IPS DF 6.9 (cell line): Measurements from ENCODE around the gene POLE.
A peak's percentile ranks its signal among the peaks of the same experiment; 100 is the strongest.
"Not testable (repeated sequence)": the region's sequence is repeated elsewhere in the genome, so short reads cannot be mapped to it uniquely, and the experiment has no call there.

Experiments used
- DNase-seq: peaks from one replicate; pipeline ENCODE4 v3.0.0-alpha.2; 2013; ENCODE audit warnings: low read depth, low spot score
- H3K27ac ChIP-seq: one replicate; pipeline ENCODE4 v1.5.1; 2013; ENCODE audit warnings: low read length, control low read depth
- H3K27me3 ChIP-seq: 2 replicates; pipeline ENCODE4 v1.6.1; 2013; ENCODE audit warnings: mild to moderate bottlenecking, low read length; ENCODE audit not compliant: control insufficient read depth, insufficient read depth
- H3K36me3 ChIP-seq: 2 replicates; pipeline ENCODE4 v1.6.1; 2013; ENCODE audit warnings: low read length; ENCODE audit not compliant: control insufficient read depth, insufficient read depth
- H3K4me1 ChIP-seq: 2 replicates; pipeline ENCODE4 v1.6.1; 2013; ENCODE audit warnings: low read length; ENCODE audit not compliant: control insufficient read depth, insufficient read depth
- H3K4me3 ChIP-seq: 2 replicates; pipeline ENCODE4 v1.5.1; 2013; ENCODE audit warnings: mild to moderate bottlenecking, low read length
- H3K9me3 ChIP-seq: 2 replicates; pipeline ENCODE4 v1.6.1; 2013; ENCODE audit warnings: low read length, inconsistent platforms; ENCODE audit not compliant: control insufficient read depth, insufficient read depth
- WGBS: extraction: QIAGEN DNeasy Blood & Tissue Kit; methylation state at CpG from one replicate; pipeline ENCODE4 v1.1.7; 2013; ENCODE audit warnings: mixed read lengths, missing lambda C conversion rate; ENCODE audit not compliant: insufficient read length, insufficient coverage; 5-methylcytosine and 5-hydroxymethylcytosine counted together

Gene POLE

DNA sequence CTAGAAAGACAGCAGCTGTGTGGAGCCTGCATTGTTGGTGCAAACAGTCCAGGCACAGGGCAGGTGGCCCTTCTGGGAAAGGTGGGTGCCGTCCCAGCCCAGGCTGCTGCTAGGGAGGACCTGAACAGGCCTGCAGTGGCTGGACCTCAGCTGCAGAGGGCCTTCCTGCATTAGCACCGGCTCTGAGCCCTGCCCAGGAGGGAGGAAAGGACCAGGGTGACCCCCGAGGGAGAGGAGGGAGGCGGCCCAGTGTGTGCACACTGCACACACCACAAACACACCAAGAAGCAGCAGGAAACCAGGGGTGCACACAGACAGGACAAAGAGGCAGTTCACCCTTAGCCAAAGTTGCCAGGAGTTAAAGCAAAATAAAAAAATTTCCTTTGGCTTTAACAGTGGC, 15.5 kb upstream of the POLE start:
- Histone ChIP-seq H3K27me3 (no peaks in the 10 kb centered on the region), H3K36me3 (peaks cover 4% of the 10 kb centered on the region), H3K9me3 (no peaks in the 10 kb centered on the region), H3K27ac (no peak overlapping the region), H3K4me1 (no peaks in the 10 kb centered on the region; the same call in 1 of the 2 replicates), H3K4me3 (no peak overlapping the region)
- DNase-seq, result no peak
- no CpG with 5 or more reads among the region's 4 CpGs for WGBS

DNA sequence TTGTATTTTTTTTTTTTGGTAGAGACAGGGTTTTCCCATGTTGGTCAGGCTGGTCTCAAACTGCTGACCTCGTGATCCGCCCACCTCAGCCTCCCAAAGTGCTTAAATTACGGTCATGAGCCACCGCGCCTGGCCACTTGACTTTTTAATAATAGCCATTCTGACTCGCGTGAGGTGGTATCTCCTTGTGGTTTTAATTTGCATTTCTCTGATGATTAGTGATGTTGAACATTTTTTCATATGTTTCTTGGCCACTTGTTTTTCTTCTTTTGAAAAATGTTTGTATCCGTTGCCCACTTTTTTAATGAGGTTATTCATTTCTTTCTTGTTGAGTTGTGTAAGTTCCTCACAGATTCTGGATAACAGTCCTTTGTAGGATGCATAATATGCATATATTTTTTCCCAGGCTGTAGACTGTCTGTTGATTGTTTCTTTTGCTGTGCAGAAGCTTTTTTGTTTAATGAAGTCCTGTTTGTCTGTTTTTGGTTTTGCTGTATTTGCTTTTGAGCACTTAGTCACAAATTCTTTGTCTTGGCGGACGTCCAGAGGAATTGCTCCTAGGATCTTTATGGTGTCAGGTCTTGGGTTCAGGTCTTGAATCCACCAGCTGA, 13.2 kb upstream of the POLE start:
- H3K27me3 ChIP-seq, result no peaks in the 10 kb centered on the region
- no peaks in the 10 kb centered on the region for H3K9me3 ChIP-seq
- H3K36me3 ChIP-seq, result peaks cover 7% of the 10 kb centered on the region
- H3K27ac ChIP-seq, result no peak overlapping the region
- no CpG with 5 or more reads among the region's 10 CpGs for WGBS
- DNase-seq, result no peak
- no peak overlapping the region for H3K4me3 ChIP-seq
- H3K4me1 ChIP-seq, result no peaks in the 10 kb centered on the region; the same call in 1 of the 2 replicates

DNA sequence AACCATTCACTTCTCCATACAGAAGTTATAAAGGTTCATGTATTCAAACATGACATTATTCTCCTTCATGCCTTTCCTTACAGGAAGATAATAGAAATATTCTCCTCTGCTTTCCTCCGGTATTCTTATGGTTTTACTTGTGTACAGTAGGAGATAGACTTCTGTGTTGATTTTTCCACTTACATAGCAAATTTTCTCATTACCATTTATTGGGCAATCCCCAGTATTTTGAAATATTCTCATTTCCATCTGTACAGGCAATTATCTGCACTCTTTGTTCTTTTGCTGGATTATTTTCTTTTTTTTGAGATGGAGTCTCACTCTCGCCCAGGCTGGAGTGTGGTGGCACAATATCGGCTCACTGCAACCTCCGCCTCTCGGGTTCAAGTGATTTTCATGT, 11.2 kb upstream of the POLE start:
- WGBS, result no CpG with 5 or more reads among the region's 5 CpGs
- DNase-seq, result no peak
- Histone ChIP-seq H3K36me3 (peaks cover 8% of the 10 kb centered on the region), H3K27me3 (no peaks in the 10 kb centered on the region), H3K9me3 (no peaks in the 10 kb centered on the region), H3K27ac (no peak overlapping the region), H3K4me1 (no peaks in the 10 kb centered on the region; the same call in 1 of the 2 replicates), H3K4me3 (no peak overlapping the region)

DNA sequence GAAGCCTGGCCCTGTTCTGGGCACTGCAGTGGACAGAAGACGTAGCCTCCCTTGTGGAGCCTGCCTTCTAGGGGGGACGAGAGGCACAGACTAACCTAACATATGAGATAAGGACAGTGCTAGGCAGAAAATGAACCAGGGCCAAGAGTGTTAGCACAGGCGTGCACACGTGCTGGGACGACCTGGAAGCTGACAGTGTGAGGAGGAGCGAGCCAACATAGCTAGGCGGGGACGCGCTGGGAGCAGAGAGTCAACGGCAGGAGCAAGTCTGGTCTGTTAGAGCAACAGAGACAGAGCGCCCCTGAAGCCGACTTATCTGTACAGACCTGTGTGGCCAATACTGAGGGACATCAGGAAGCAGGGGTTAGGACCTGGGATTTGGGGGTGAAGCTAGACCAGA, 8.3 kb upstream of the POLE start:
- Histone ChIP-seq H3K4me1 (no peaks in the 10 kb centered on the region), H3K36me3 (peaks cover 4% of the 10 kb centered on the region; the same call in 1 of the 2 replicates), H3K4me3 (no peak overlapping the region), H3K27ac (no peak overlapping the region), H3K9me3 (no peaks in the 10 kb centered on the region), H3K27me3 (no peaks in the 10 kb centered on the region)
- whole genome bisulfite sequencing, result no CpG with 5 or more reads among the region's 12 CpGs
- no peak for DNase-seq

DNA sequence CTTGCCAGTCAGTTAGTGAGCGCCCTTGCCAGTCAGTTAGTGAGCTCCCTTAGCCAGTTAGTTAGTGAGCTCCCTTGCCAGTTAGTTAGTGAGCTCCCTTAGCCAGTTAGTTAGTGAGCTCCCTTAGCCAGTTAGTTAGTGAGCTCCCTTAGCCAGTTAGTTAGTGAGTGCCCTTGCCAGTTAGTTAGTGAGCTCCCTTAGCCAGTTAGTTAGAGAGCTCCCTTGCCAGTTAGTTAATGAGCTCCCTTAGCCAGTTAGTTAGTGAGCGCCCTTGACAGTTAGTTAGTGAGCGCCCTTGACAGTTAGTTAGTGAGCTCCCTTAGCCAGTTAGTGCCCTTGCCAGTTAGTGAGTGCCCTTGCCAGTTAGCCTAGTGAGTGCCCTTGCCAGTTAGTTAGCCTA, 7.7 kb upstream of the POLE start:
- not testable (repeated sequence) for H3K4me3 ChIP-seq, H3K4me1 ChIP-seq, H3K27ac ChIP-seq, H3K9me3 ChIP-seq, H3K27me3 ChIP-seq, H3K36me3 ChIP-seq, DNase-seq
- no CpG with 5 or more reads among the region's 3 CpGs for WGBS

DNA sequence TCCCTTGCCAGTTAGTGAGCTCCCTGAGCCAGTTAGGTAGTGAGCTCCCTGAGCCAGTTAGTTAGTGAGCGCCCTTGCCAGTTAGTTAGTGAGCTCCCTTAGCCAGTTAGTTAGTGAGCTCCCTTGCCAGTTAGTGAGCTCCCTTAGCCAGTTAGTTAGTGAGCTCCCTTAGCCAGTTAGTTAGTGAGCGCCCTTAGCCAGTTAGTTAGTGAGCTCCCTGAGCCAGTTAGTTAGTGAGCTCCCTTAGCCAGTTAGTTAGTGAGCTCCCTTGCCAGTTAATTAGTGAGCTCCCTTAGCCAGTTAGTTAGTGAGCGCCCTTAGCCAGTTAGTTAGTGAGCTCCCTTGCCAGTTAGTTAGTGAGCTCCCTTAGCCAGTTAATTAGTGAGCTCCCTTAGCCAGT, 4.9 kb upstream of the POLE start:
- H3K4me3 ChIP-seq, H3K9me3 ChIP-seq, H3K36me3 ChIP-seq, H3K4me1 ChIP-seq, H3K27me3 ChIP-seq, DNase-seq, H3K27ac ChIP-seq: not testable (repeated sequence)
- WGBS, result no CpG with 5 or more reads among the region's 3 CpGs

DNA sequence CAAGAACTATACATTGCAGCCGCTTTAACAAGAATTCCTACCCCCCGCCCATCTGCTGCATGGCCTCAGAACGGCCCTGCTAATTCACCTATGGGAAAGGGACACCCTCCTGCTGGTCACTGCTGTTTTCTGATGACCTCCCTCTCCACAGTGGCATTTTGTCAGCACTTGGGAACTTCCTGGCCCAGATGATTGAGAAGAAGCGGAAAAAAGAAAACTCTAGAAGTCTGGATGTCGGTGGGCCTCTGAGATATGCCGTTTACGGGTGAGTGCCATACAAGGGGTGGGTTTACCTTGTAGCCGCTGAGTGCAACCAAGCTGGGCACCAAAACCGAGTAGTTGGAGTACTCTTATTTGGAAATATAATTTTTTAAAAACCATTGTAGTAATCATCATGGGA, 3.0 kb upstream of the POLE start:
- H3K9me3 ChIP-seq, result no peaks in the 10 kb centered on the region
- DNase-seq, result no peak
- no peak overlapping the region for H3K27ac ChIP-seq
- H3K4me3 ChIP-seq, result no peak overlapping the region
- H3K4me1 ChIP-seq, result 0 out of 2 replicates have a peak, but pooled peaks cover 1% of the 10 kb centered on the region
- peaks cover 4% of the 10 kb centered on the region; the same call in 1 of the 2 replicates for H3K27me3 ChIP-seq
- WGBS, result no CpG with 5 or more reads among the region's 9 CpGs
- H3K36me3 ChIP-seq, result no peaks in the 10 kb centered on the region

DNA sequence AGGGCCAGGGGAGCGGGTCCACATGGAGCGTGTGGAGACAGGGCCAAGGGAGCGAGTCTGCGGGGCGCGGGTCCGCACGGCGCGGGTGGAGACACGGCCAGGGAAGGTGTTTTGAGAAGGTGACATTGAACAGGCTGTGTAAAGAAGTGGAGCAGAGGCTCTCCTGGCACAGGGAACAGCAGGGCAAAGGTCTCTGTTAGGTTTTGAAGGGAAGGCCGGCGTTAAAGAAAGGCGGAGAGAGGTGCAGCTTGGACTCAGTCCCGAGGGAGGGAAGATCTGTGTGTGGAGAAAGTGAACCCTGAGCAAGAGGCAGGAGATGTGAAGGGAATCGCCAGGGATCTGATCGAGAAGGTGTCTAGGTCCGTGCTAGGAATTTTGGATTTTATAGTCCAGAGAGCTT, 2.1 kb upstream of the POLE start:
- whole genome bisulfite sequencing, result no CpG with 5 or more reads among the region's 18 CpGs
- H3K36me3 ChIP-seq, result no peaks in the 10 kb centered on the region
- peaks cover 4% of the 10 kb centered on the region; the same call in 1 of the 2 replicates for H3K27me3 ChIP-seq
- H3K4me3 ChIP-seq, result peak overlapping the region; percentile 7; the same call in 1 of the 2 replicates
- no peaks in the 10 kb centered on the region for H3K9me3 ChIP-seq
- H3K27ac ChIP-seq, result no peak overlapping the region
- H3K4me1 ChIP-seq, result 0 out of 2 replicates have a peak, but pooled peaks cover 1% of the 10 kb centered on the region
- no peak for DNase-seq

DNA sequence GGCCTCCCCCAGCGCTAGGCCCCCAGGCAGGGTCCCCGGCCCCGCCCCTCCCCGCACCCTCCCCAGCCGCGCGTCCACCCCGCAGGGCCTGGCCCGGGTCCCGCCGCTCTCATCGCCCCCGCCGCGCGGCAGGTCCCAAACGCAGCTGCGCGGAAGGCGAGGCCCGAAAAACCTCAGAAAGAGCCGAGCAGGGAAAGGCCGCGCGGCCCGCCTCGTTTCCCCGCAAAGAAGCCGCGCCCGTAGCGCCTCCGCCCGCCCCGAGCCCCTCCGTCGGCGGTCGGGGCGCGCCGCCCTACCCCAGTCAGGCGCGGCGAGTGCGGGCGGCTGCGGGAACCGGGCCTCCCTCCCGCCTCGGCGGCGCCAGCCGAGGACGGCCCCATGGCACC, 324 bp downstream of the POLE start:
- no peak for DNase-seq
- WGBS, result no CpG with 5 or more reads among the region's 55 CpGs
- Histone ChIP-seq H3K9me3 (no peaks in the 10 kb centered on the region), H3K4me1 (0 out of 2 replicates have a peak, but pooled peaks cover 1% of the 10 kb centered on the region), H3K36me3 (no peaks in the 10 kb centered on the region), H3K27me3 (peaks cover 4% of the 10 kb centered on the region; the same call in 1 of the 2 replicates), H3K27ac (no peak overlapping the region), H3K4me3 (peak overlapping the region; percentile 96)

DNA sequence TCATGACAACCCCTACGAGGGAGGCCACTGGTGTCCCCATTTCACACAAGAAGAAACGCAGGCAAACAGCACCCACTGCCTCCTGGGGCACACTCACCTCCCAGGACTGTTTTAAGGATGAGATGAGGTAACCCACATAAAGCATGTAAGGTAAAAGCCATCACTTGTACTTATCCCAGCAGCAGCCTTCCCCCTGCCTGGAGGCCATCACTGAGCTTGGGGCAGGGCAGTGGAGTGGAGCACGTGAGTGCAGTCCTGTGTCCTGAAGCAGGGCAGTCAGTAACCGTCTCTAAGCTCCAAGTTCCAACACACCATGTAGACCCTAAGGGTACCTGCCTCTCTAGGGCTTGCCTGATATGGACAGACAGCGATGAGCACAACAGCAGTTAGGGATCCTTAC, 1.7 kb downstream of the POLE start:
- peaks cover 4% of the 10 kb centered on the region; the same call in 1 of the 2 replicates for H3K27me3 ChIP-seq
- no peak overlapping the region for H3K27ac ChIP-seq
- no peak for DNase-seq
- no peaks in the 10 kb centered on the region for H3K9me3 ChIP-seq
- H3K36me3 ChIP-seq, result no peaks in the 10 kb centered on the region
- no CpG with 5 or more reads among the region's 5 CpGs for WGBS
- H3K4me1 ChIP-seq, result 0 out of 2 replicates have a peak, but pooled peaks cover 1% of the 10 kb centered on the region
- H3K4me3 ChIP-seq, result no peak overlapping the region

DNA sequence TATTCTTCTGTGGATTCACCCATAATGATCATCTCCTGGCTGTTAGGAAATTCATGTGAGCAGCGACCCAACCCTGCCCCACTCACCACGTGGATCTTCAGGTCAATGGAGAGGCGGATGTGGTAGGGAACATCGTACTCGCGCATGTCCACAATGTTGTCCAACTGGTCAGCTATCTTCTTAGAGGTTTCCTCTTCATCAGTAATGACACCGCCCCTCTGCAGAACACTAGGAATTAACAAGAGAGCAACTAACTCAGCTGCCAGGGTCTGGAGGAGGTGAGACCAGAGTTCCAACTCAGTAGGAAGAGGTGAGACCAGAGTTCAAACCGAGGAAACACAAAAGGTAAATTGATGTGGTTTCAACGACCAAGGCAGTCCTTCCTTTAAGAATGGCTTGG, 9.7 kb downstream of the POLE start:
- WGBS, result no CpG with 5 or more reads among the region's 9 CpGs
- H3K27me3 ChIP-seq, result no peaks in the 10 kb centered on the region
- no peak overlapping the region for H3K4me3 ChIP-seq
- peaks cover 44% of the 10 kb centered on the region for H3K36me3 ChIP-seq
- H3K27ac ChIP-seq, result no peak overlapping the region
- no peaks in the 10 kb centered on the region for H3K4me1 ChIP-seq
- no peak for DNase-seq
- no peaks in the 10 kb centered on the region for H3K9me3 ChIP-seq
